Measurements from ENCODE around the gene SP110.
"Not testable (repeated sequence)": the region's sequence is repeated elsewhere in the genome, so short reads cannot be mapped to it uniquely, and the experiment has no call there.

Gene SP110

GRCh38 chr2:230226051-230226551 is 6.3 kb upstream of the SP110 start:
- H3K36me3 ChIP-seq (ENCODE audit: control insufficient read depth, insufficient read depth, low read length) = no peaks in the 10 kb centered on the region
- H3K27ac ChIP-seq (ENCODE audit: insufficient read depth, low read depth, low read length, poor library complexity, severe bottlenecking) = no peak overlapping the region
- WGBS, 2 experiments = 93 to 96% methylated on average over 4 of the region's 4 CpGs
- no peak overlapping the region for H3K4me3 ChIP-seq (ENCODE audit: insufficient read depth, low read depth, low read length)
- no peaks in the 10 kb centered on the region for H3K4me1 ChIP-seq (ENCODE audit: control insufficient read depth, insufficient read depth, low read length)
- no peaks in the 10 kb centered on the region for H3K27me3 ChIP-seq (ENCODE audit: control insufficient read depth, insufficient read depth, low read length, poor library complexity, severe bottlenecking)
- no peaks in the 10 kb centered on the region for H3K9me3 ChIP-seq (ENCODE audit: control insufficient read depth, low read length)

GRCh38 chr2:230225486-230225885 is 5.7 kb upstream of the SP110 start, which contains the start of gene SP140:
SP140 (plus strand) TSS chr2:230225736; CDS start chr2:230225845, 109 bp downstream.
- Histone ChIP-seq H3K9me3 (ENCODE audit: control insufficient read depth, low read length) (no peaks in the 10 kb centered on the region), H3K4me3 (ENCODE audit: insufficient read depth, low read depth, low read length) (no peak within 1 kb of the TSS), H3K36me3 (ENCODE audit: control insufficient read depth, insufficient read depth, low read length) (no peaks in the 10 kb centered on the region), H3K27me3 (ENCODE audit: control insufficient read depth, insufficient read depth, low read length, poor library complexity, severe bottlenecking) (no peaks in the 10 kb centered on the region), H3K27ac (ENCODE audit: insufficient read depth, low read depth, low read length, poor library complexity, severe bottlenecking) (no peak within 1 kb of the TSS), H3K4me1 (ENCODE audit: control insufficient read depth, insufficient read depth, low read length) (no peaks in the 10 kb centered on the region)
- 93 to 97% methylated on average over 7 to 8 of the region's 8 CpGs for WGBS, 2 experiments

GRCh38 chr2:230224458-230224857 is 4.7 kb upstream of the SP110 start:
- Histone ChIP-seq H3K27me3 (ENCODE audit: control insufficient read depth, insufficient read depth, low read length, poor library complexity, severe bottlenecking) (no peaks in the 10 kb centered on the region), H3K4me1 (ENCODE audit: control insufficient read depth, insufficient read depth, low read length) (no peaks in the 10 kb centered on the region), H3K4me3 (ENCODE audit: insufficient read depth, low read depth, low read length) (no peak overlapping the region), H3K9me3 (ENCODE audit: control insufficient read depth, low read length) (no peaks in the 10 kb centered on the region), H3K36me3 (ENCODE audit: control insufficient read depth, insufficient read depth, low read length) (no peaks in the 10 kb centered on the region), H3K27ac (ENCODE audit: insufficient read depth, low read depth, low read length, poor library complexity, severe bottlenecking) (no peak overlapping the region)

- H3K4me1 ChIP-seq (ENCODE audit: control insufficient read depth, insufficient read depth, low read length); H3K4me3 ChIP-seq (ENCODE audit: insufficient read depth, low read depth, low read length); H3K27me3 ChIP-seq (ENCODE audit: control insufficient read depth, insufficient read depth, low read length, poor library complexity, severe bottlenecking); H3K9me3 ChIP-seq (ENCODE audit: control insufficient read depth, low read length); H3K27ac ChIP-seq (ENCODE audit: insufficient read depth, low read depth, low read length, poor library complexity, severe bottlenecking); H3K36me3 ChIP-seq (ENCODE audit: control insufficient read depth, insufficient read depth, low read length): not testable (repeated sequence)
- WGBS, 2 experiments = 89 to 93% methylated on average over 4 of the region's 4 CpGs
Measured at GRCh38 chr2:230222829-230223228, 3.0 kb upstream of the SP110 start.

- 97 to 100% methylated on average over 3 to 4 of the region's 4 CpGs for WGBS, 2 experiments
- Histone ChIP-seq H3K9me3 (ENCODE audit: control insufficient read depth, low read length) (no peaks in the 10 kb centered on the region), H3K27me3 (ENCODE audit: control insufficient read depth, insufficient read depth, low read length, poor library complexity, severe bottlenecking) (no peaks in the 10 kb centered on the region), H3K4me1 (ENCODE audit: control insufficient read depth, insufficient read depth, low read length) (no peaks in the 10 kb centered on the region), H3K27ac (ENCODE audit: insufficient read depth, low read depth, low read length, poor library complexity, severe bottlenecking) (no peak overlapping the region), H3K36me3 (ENCODE audit: control insufficient read depth, insufficient read depth, low read length) (no peaks in the 10 kb centered on the region), H3K4me3 (ENCODE audit: insufficient read depth, low read depth, low read length) (no peak overlapping the region)
Measured at GRCh38 chr2:230221493-230221892, 1.7 kb upstream of the SP110 start.

- 95% methylated on average over 1 of the region's 1 CpG for WGBS, 2 experiments
Measured at GRCh38 chr2:230220347-230220969, 674 bp upstream of the SP110 start.

GRCh38 chr2:230218421-230218820 is 1.4 kb downstream of the SP110 start:
- 80 to 91% methylated on average over 1 of the region's 2 CpGs for WGBS, 2 experiments
- Histone ChIP-seq H3K9me3 (ENCODE audit: control insufficient read depth, low read length) (no peaks in the 10 kb centered on the region), H3K4me1 (ENCODE audit: control insufficient read depth, insufficient read depth, low read length) (no peaks in the 10 kb centered on the region), H3K4me3 (ENCODE audit: insufficient read depth, low read depth, low read length) (no peak overlapping the region), H3K27ac (ENCODE audit: insufficient read depth, low read depth, low read length, poor library complexity, severe bottlenecking) (no peak overlapping the region), H3K27me3 (ENCODE audit: control insufficient read depth, insufficient read depth, low read length, poor library complexity, severe bottlenecking) (no peaks in the 10 kb centered on the region), H3K36me3 (ENCODE audit: control insufficient read depth, insufficient read depth, low read length) (no peaks in the 10 kb centered on the region)

More at GRCh38 chr2:230220347-230220969, 674 bp upstream of the SP110 start:
- Histone ChIP-seq H3K27ac (ENCODE audit: insufficient read depth, low read depth, low read length, poor library complexity, severe bottlenecking) (no peak overlapping the region), H3K4me3 (ENCODE audit: insufficient read depth, low read depth, low read length) (no peak overlapping the region), H3K27me3 (ENCODE audit: control insufficient read depth, insufficient read depth, low read length, poor library complexity, severe bottlenecking) (no peaks in the 10 kb centered on the region), H3K9me3 (ENCODE audit: control insufficient read depth, low read length) (no peaks in the 10 kb centered on the region), H3K4me1 (ENCODE audit: control insufficient read depth, insufficient read depth, low read length) (no peaks in the 10 kb centered on the region), H3K36me3 (ENCODE audit: control insufficient read depth, insufficient read depth, low read length) (no peaks in the 10 kb centered on the region)

GRCh38 chr2:230217424-230217823 is 2.4 kb downstream of the SP110 start:
- Histone ChIP-seq H3K4me3 (ENCODE audit: insufficient read depth, low read depth, low read length) (no peak overlapping the region), H3K4me1 (ENCODE audit: control insufficient read depth, insufficient read depth, low read length) (no peaks in the 10 kb centered on the region), H3K27ac (ENCODE audit: insufficient read depth, low read depth, low read length, poor library complexity, severe bottlenecking) (no peak overlapping the region), H3K9me3 (ENCODE audit: control insufficient read depth, low read length) (no peaks in the 10 kb centered on the region), H3K27me3 (ENCODE audit: control insufficient read depth, insufficient read depth, low read length, poor library complexity, severe bottlenecking) (no peaks in the 10 kb centered on the region), H3K36me3 (ENCODE audit: control insufficient read depth, insufficient read depth, low read length) (no peaks in the 10 kb centered on the region)
- WGBS, 2 experiments = 91 to 97% methylated on average over 3 of the region's 3 CpGs

GRCh38 chr2:230216489-230216888 is 3.3 kb downstream of the SP110 start:
- no peak overlapping the region for H3K4me3 ChIP-seq (ENCODE audit: insufficient read depth, low read depth, low read length)
- H3K36me3 ChIP-seq (ENCODE audit: control insufficient read depth, insufficient read depth, low read length) = no peaks in the 10 kb centered on the region
- H3K4me1 ChIP-seq (ENCODE audit: control insufficient read depth, insufficient read depth, low read length) = no peaks in the 10 kb centered on the region
- H3K27me3 ChIP-seq (ENCODE audit: control insufficient read depth, insufficient read depth, low read length, poor library complexity, severe bottlenecking) = no peaks in the 10 kb centered on the region
- 97 to 98% methylated on average over 1 of the region's 1 CpG for WGBS, 2 experiments
- no peaks in the 10 kb centered on the region for H3K9me3 ChIP-seq (ENCODE audit: control insufficient read depth, low read length)
- no peak overlapping the region for H3K27ac ChIP-seq (ENCODE audit: insufficient read depth, low read depth, low read length, poor library complexity, severe bottlenecking)

- WGBS, 2 experiments = 94 to 95% methylated on average over 1 of the region's 1 CpG
- Histone ChIP-seq H3K4me3 (ENCODE audit: insufficient read depth, low read depth, low read length) (no peak overlapping the region), H3K36me3 (ENCODE audit: control insufficient read depth, insufficient read depth, low read length) (no peaks in the 10 kb centered on the region), H3K27me3 (ENCODE audit: control insufficient read depth, insufficient read depth, low read length, poor library complexity, severe bottlenecking) (no peaks in the 10 kb centered on the region), H3K4me1 (ENCODE audit: control insufficient read depth, insufficient read depth, low read length) (no peaks in the 10 kb centered on the region), H3K9me3 (ENCODE audit: control insufficient read depth, low read length) (no peaks in the 10 kb centered on the region), H3K27ac (ENCODE audit: insufficient read depth, low read depth, low read length, poor library complexity, severe bottlenecking) (no peak overlapping the region)
Measured at GRCh38 chr2:230209422-230210051, 10.2 kb downstream of the SP110 start.

Data from ectodermal cell (in vitro differentiated cells).